Muscle of leg (tissue), 11 donors: ENCODE measurements around the gene MEIS2. TPM values are rescaled to one million over a fixed set of nuclear protein-coding genes. Genes with fewer than 3 reads are reported as not detected.
A peak's percentile ranks its signal among the peaks of the same experiment; 100 is the strongest.

Experiments
- DNase-seq: peaks from one replicate; pipeline ENCODE4 v3.0.0; 2013
- H3K27ac ChIP-seq: one replicate; pipeline ENCODE4 v1.5.1; 2013; ENCODE audit warnings: mild to moderate bottlenecking, low read length, control low read depth
- H3K27me3 ChIP-seq: one replicate; pipeline ENCODE4 v1.6.1; 2013; ENCODE audit warnings: low read length; ENCODE audit not compliant: control insufficient read depth, insufficient read depth
- H3K36me3 ChIP-seq: one replicate; pipeline ENCODE4 v1.6.1; 2013; ENCODE audit warnings: low read length; ENCODE audit not compliant: control insufficient read depth, insufficient read depth
- H3K4me1 ChIP-seq: one replicate; pipeline ENCODE4 v1.6.1; 2013; ENCODE audit warnings: low read length; ENCODE audit not compliant: control insufficient read depth, insufficient read depth
- H3K4me3 ChIP-seq: one replicate; pipeline ENCODE4 v1.5.1; 2013; ENCODE audit warnings: low read length, control low read depth
- H3K9me3 ChIP-seq: replicated peaks from 2 replicates; pipeline ENCODE4 v1.6.1; 2013; ENCODE audit warnings: low read depth, low read length; ENCODE audit not compliant: control insufficient read depth
- WGBS: methylation state at CpG from one replicate; pipeline ENCODE4 v1.1.5; 2013; ENCODE audit warnings: missing lambda C conversion rate; ENCODE audit not compliant: insufficient coverage; 5-methylcytosine and 5-hydroxymethylcytosine counted together
- polyA plus RNA-seq, 8 donors: library from polyadenylated mRNA; unstranded; fragments of 120-200 nt; gene quantifications; one replicate each; pipeline versions ENCODE4 v1.2.1 to v1.2.3, GENCODE V29; 2013; ENCODE audit warnings: inconsistent platforms in 1 of 8, low replicate concordance in 1 of 8; ENCODE audit not compliant: insufficient read length in 8 of 8, insufficient read depth in 1 of 8
- total RNA-seq: library from RNA; stranded (reverse); fragments of 120-200 nt; gene quantifications from one replicate; pipeline ENCODE4 v1.2.4, GENCODE V29; 2013

The MEIS2 gene
- total and polyA plus RNA-seq, 9 donors, result 3.8 to 13.9 (median 7.0) TPM

DNA sequence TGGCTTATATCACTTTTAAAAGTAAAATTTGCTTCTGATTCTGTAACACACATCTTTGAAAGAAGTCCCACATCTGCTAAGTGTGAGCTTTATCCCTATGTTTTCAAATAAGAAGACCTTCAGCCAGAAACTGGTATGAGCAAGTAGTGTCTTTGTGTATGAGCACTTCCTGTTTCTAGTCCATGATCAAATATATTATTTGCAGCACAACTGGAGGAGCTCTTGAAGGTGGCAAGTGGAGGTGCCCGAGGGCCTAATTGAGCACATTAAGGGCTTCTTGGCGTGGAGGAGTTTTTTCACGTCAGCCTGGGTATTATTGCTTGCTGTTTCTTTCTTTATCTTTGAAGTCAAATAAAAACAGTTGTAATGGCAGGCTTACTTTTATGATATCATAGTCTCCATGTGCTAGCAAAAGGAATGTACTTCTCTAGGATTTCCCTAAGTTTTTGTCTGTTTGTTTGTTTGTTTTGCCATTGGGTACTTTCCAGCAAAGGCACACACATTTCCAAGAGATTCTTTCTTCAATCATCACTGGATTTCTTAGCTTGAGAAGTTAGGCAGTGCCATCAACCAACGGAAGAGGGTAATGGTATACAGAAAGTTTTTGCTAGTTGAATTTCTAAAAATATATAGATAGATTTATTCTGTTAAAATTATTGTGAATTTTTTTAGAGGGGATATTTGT, 68.1 kb downstream of the MEIS2 start:
- no peaks in the 10 kb centered on the region for H3K4me1 ChIP-seq
- WGBS, result no CpG with 5 or more reads among the region's 4 CpGs
- DNase-seq, result no peak
- no peaks in the 10 kb centered on the region for H3K27me3 ChIP-seq
- no peak overlapping the region for H3K4me3 ChIP-seq
- no peaks in the 10 kb centered on the region for H3K36me3 ChIP-seq
- H3K9me3 ChIP-seq, result no peaks in the 10 kb centered on the region
- H3K27ac ChIP-seq, result no peak overlapping the region

- Histone ChIP-seq H3K36me3 (no peaks in the 10 kb centered on the region), H3K4me3 (no peak overlapping the region), H3K27ac (no peak overlapping the region), H3K4me1 (no peaks in the 10 kb centered on the region), H3K27me3 (no peaks in the 10 kb centered on the region), H3K9me3 (no peaks in the 10 kb centered on the region)
- no CpG with 5 or more reads among the region's 4 CpGs for WGBS
- no peak for DNase-seq
Measured at GRCh38 chr15:37031198-37031597, 69.2 kb downstream of the MEIS2 start.

- WGBS, result 63% methylated on average over 1 of the region's 4 CpGs
- Histone ChIP-seq H3K9me3 (no peaks in the 10 kb centered on the region), H3K36me3 (no peaks in the 10 kb centered on the region), H3K27me3 (no peaks in the 10 kb centered on the region), H3K4me1 (no peaks in the 10 kb centered on the region), H3K27ac (no peak overlapping the region), H3K4me3 (no peak overlapping the region)
- DNase-seq, result peak; percentile 73
Measured at GRCh38 chr15:37028625-37029296, 71.6 kb downstream of the MEIS2 start.

GRCh38 chr15:37020852-37021251, 79.5 kb downstream of the MEIS2 start:
- no peak for DNase-seq
- Histone ChIP-seq H3K36me3 (no peaks in the 10 kb centered on the region), H3K9me3 (no peaks in the 10 kb centered on the region), H3K27me3 (no peaks in the 10 kb centered on the region), H3K4me3 (no peak overlapping the region), H3K4me1 (no peaks in the 10 kb centered on the region), H3K27ac (no peak overlapping the region)

DNA sequence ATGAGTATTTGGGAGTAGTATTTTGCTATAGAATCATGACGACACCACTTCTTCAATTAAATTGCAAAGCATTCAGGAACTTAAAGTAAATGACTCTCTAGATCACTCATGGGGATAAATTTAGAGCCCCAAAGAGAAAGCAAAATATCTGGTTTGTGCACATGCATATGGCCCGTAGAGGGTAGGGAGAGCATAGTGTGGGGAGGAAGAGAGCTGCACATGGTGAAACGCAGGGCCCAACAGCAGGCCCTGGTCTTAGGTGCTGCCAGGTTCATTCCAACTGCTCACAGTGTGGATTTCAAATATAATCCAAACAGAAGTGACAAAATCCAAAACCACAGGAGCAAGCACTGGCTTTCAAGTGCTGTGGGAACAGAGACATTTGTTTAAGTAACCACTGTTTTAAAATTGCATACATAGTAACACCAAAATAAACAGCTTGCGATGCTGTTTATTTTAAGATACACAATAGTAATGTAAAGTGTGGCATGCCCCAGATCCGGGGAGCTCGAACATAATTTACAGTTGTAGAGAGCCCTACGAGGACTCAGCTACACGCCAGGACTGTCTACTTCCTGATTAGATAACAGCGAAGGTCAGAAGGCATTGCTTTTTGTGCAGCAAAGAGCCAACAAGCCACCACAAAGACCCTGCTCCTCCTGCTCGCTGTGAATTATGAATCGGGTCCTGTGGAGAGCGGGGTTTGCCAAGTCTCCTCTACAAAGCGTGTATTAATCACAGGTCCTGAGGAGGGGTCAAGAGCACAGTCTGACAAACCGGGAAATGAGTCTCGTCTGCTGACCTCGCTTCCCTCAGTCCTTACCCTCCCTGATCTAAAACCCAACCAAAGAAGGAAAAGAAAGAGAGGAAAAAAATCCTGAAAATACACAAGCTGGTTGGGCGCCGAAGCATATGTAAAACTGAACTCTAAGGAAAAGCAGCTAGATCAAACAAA, 80.6 kb downstream of the MEIS2 start:
- Histone ChIP-seq H3K4me3 (no peak overlapping the region), H3K27ac (no peak overlapping the region), H3K36me3 (no peaks in the 10 kb centered on the region), H3K9me3 (no peaks in the 10 kb centered on the region), H3K4me1 (no peaks in the 10 kb centered on the region), H3K27me3 (no peaks in the 10 kb centered on the region)
- 32% methylated on average over 4 of the region's 18 CpGs for WGBS
- no peak for DNase-seq

GRCh38 chr15:37017031-37017625, 83.2 kb downstream of the MEIS2 start:
- WGBS, result 67% methylated on average over 4 of the region's 11 CpGs
- H3K36me3 ChIP-seq, result no peaks in the 10 kb centered on the region
- no peak overlapping the region for H3K4me3 ChIP-seq
- H3K4me1 ChIP-seq, result no peaks in the 10 kb centered on the region
- DNase-seq, result no peak
- H3K27me3 ChIP-seq, result no peaks in the 10 kb centered on the region
- H3K9me3 ChIP-seq, result no peaks in the 10 kb centered on the region
- no peak overlapping the region for H3K27ac ChIP-seq

DNA sequence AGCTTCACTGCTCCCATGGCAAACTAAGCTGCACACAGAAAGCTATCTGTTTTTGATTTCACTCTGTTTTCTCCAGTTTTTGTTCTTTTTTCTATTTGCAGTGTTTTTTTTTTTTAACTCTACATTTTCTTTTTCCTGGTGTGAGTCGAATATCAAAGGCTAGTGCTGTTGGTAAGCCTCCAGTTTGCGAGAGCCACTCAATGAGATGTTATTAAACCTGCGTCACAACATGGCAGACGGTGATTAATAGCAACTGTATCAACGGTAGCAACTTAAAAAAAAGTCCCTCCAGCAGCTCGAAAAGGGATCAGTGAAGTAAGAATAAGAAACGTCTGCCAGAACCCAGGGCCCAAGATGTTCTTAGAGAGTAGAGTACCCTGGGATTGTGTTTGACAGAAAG, 84.1 kb downstream of the MEIS2 start:
- Histone ChIP-seq H3K36me3 (no peaks in the 10 kb centered on the region), H3K27ac (no peak overlapping the region), H3K4me3 (no peak overlapping the region), H3K9me3 (no peaks in the 10 kb centered on the region), H3K4me1 (no peaks in the 10 kb centered on the region), H3K27me3 (no peaks in the 10 kb centered on the region)
- 20% methylated on average over 1 of the region's 7 CpGs for WGBS
- DNase-seq, result peak; percentile 71

GRCh38 chr15:37015451-37015850, 84.9 kb downstream of the MEIS2 start:
- WGBS, result no CpG with 5 or more reads among the region's 4 CpGs
- no peaks in the 10 kb centered on the region for H3K27me3 ChIP-seq

GRCh38 chr15:37015035-37015434, 85.3 kb downstream of the MEIS2 start:
- Histone ChIP-seq H3K4me1 (no peaks in the 10 kb centered on the region), H3K27me3 (no peaks in the 10 kb centered on the region), H3K4me3 (no peak overlapping the region), H3K27ac (no peak overlapping the region), H3K9me3 (no peaks in the 10 kb centered on the region), H3K36me3 (no peaks in the 10 kb centered on the region)
- DNase-seq, result no peak
- 88% methylated on average over 5 of the region's 9 CpGs for WGBS

More at GRCh38 chr15:37015451-37015850, 84.9 kb downstream of the MEIS2 start:
- peak; percentile 19 for DNase-seq
- Histone ChIP-seq H3K4me1 (no peaks in the 10 kb centered on the region), H3K36me3 (no peaks in the 10 kb centered on the region), H3K9me3 (no peaks in the 10 kb centered on the region), H3K4me3 (no peak overlapping the region), H3K27ac (no peak overlapping the region)

- H3K27me3 ChIP-seq, result no peaks in the 10 kb centered on the region
- no peaks in the 10 kb centered on the region for H3K9me3 ChIP-seq
- H3K4me1 ChIP-seq, result no peaks in the 10 kb centered on the region
- H3K4me3 ChIP-seq, result no peak overlapping the region
- H3K27ac ChIP-seq, result no peak overlapping the region
- H3K36me3 ChIP-seq, result no peaks in the 10 kb centered on the region
- DNase-seq, result no peak
- 33% methylated on average over 1 of the region's 3 CpGs for WGBS
Measured at GRCh38 chr15:37014566-37014965, 85.8 kb downstream of the MEIS2 start.
